GM21381 (cell line): ENCODE results near the gene RIN3.

Experiments used
- ATAC-seq: cut with Tn5 transposase; IDR thresholded peaks from one replicate; pipeline ENCODE4 v1.9.1; 2021; ENCODE audit warnings: mild to moderate bottlenecking, moderate library complexity; ENCODE audit not compliant: unreplicated experiment

RIN3 gene

DNA sequence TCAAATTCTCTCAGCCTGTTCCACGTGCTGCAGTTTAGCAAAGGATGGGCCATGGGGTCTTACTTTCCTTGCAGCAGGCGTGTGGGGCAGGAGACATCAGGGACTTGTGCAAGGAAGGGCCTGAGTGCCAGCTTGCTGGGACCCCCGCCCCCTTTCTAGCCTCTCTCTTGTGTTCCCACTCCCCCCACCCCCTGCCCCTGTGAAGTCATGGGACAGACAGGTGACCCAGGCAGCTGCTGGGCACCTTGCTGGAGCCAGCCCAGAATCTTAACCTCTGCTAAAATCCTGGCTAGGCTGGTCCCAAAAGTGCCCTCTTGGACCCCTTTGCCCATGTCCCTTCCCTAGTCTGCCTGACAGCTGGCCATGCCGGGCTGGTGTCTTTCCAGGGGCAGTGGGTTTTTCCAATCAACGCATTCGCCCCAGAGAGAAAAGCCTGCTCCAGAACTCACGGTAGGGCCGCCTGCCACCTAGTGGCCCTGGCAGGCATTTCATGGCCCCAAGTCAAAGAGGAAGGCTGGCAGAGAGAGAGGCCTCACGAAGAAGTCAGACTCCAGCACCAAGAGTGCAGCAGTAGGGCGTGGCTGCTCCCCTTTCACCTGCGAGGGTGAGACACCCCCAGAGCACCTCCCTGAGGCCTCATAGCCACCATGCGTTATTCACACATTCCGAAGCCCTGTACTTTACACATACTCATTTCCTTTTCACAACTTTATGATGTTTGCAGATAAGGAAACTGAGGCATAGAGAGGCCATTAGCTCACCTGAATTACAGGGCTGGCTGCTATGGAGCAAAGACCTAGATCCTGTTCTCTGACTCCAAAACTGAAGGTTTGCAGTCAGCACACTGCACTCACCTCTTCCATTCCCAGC is 167.4 kb downstream of the RIN3 start:
- ATAC-seq, result no peak

GRCh38 chr14:92683041-92683440 is 169.5 kb downstream of the RIN3 start:
- no peak for ATAC-seq

- ATAC-seq, result no peak
Measured at GRCh38 chr14:92684801-92685560, 171.4 kb downstream of the RIN3 start.

DNA sequence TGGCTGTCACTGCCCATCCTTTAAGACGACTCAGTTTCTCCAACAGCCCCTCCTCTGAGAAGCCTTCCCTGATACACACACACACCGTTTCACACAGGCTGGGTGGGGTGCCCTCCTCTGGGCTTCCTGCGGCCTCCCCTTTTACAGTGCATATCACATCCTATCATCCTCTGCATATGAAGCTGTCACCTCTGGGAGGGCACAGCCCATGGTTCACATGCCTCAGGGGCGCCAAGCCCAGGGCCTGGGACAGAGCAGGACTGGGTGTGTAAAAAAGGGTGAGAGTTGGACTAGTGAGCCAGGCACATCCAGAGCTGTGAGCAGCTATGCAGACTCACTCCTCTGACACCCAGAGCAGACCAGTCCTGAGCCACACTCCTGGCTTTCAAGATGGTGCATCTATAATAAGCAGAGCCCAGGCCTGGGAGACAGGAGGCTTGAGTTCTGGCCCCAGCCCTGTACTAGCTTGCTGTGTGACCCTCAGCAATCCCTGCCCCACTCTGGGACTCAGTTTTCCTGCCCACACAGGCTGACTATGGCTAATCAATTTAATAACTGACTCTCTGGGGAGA is 172.3 kb downstream of the RIN3 start:
- no peak for ATAC-seq

DNA sequence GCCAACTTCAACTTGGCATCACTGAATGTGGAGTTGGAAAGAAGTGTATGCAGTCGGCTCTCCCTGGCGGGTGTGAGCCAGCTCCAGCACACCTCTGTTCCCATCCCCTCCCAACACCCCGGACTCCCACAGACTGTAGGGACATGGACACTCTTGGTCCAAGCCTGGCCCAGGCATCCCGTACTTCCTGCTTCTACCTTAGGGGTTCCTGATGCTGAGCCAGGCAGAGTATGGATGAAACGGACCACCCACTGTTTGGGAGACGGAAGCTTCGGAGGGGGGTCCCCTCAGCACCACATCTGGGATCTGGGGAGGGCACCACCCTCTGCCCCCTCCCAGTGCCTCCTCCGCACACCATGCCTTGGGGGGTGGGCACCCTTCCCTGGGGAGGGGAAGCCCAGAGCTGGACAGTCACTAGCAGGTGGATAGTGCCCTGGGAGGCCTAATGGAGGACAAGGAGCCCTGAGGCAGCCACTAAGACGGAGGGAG is 172.9 kb downstream of the RIN3 start:
- no peak for ATAC-seq

- no peak for ATAC-seq
Measured at GRCh38 chr14:92686900-92687427, 173.4 kb downstream of the RIN3 start.

- ATAC-seq, result no peak
Measured at GRCh38 chr14:92687681-92688433, 174.3 kb downstream of the RIN3 start.

DNA sequence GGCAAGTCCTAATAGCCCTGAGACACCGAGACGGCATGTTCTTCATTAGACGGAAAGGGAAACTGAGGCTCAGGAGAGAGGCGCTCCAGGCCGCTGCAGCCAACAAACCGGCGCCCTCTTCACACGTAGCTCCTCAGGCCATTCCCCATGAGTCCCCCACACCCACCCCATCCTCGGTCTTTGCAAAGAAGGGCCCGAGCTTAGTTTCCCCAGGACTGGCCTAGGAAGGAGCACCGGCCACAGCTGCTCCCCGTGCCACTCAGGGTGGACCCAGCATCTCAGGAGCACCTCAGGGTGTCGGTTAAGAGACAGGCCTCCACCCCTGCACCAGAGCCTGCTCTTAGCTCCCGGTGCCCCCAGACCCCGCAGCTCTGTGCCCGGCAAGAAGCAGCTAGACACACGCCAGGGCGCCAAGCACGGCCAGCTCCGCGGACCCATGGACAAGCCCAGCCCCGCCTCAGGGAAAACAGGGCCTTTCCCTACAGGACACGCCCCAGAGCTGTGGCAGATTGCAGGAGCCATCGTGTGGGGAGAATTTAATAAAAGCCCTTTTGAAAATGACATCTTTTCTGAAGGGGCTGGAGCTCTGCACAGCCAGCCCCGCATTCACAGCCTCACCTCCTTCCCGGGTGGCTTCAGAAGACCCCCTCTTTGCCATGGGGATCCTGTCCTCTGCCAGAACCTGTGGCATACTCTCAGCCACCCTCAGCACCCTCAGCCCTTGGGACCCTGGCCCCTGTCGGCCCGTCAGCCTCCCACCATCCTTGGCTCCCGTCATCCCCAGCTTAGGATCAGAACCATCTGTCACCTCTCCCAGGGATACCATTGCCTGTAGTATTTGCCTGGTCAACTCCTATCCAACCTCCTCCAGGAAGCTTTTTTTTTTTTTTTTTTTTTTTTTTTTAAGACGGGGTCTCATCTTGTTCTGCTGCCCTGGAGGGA is 175.1 kb downstream of the RIN3 start:
- no peak for ATAC-seq

GRCh38 chr14:92690171-92691011 is 176.8 kb downstream of the RIN3 start:
- no peak for ATAC-seq

DNA sequence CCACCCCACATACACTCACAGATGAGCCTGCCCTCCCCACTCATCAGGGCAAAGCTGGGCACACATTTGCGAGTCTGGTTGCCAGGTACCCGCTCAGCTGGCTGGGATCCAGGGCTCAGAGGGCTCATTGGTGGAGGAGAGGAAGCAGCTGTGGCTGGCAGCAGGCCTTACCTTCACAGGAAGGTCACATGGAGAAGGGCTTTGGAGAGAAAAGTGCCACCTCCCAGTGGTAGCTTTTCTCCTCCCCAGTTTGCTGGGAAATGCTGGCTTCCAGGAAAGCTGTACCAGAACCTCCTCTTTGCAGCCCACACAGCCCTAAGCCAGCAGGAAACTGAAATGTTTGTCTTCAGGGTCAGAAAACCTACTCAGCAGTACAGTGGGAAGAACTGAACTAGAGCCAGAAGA is 179.2 kb downstream of the RIN3 start:
- no peak for ATAC-seq

DNA sequence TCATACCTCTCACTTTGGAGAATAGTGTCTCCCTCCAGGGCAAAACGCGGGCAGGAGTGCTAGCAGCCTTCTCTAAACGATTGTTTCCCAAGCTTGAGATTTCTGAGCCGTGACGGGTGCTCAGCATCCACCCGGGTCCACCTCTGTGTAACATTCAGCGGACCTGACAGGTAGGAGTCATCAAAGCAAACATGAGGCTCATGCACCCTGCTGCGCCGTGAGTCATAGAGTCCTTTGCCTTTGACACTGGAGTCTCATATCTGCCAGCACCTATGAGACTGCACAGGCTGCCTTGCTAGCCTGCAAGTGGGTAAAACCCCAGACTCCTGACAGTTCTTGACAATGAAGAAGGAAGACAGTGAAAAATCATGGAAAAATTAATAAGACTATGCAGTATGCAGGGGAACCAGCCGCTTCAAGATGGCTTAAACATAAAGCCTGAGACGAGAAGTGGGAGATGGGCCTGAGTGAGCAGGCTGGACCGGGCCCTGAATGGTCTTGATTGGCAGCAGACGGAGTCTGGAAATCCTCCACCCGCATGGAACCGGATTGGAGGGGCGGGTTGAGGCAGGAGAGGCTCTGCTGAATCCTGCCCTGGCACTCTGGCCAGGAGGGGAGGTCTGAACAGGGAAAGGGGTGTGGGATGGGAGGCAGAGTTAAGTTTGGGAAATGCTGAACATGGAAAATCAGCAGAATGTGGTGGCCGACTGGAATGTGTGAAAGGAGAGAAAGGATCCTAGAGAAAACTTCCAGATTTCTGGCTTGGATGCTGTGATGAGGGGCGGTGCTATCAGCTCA is 180.6 kb downstream of the RIN3 start:
- no peak for ATAC-seq

DNA sequence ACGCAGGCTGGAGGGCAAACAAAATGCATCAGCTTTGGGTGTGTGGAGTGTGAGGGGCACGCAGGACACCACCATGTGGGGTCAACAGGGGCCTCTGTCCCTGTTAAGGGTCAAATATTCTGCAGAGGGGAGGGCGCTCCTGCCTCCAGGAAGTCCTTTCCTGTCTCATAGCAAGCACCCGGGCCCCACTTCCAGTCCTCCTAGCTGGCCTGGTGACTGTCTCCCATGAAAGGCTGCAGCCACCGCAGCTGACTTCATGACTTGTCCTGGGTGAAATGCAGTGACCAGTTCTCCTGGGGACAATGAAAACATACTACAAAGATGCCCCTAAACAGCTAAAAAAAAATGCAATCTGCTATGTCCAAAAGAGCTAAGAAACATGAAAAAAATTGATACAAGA is 181.2 kb downstream of the RIN3 start:
- no peak for ATAC-seq

- ATAC-seq, result no peak
Measured at GRCh38 chr14:92695562-92695961, 182.0 kb downstream of the RIN3 start.

DNA sequence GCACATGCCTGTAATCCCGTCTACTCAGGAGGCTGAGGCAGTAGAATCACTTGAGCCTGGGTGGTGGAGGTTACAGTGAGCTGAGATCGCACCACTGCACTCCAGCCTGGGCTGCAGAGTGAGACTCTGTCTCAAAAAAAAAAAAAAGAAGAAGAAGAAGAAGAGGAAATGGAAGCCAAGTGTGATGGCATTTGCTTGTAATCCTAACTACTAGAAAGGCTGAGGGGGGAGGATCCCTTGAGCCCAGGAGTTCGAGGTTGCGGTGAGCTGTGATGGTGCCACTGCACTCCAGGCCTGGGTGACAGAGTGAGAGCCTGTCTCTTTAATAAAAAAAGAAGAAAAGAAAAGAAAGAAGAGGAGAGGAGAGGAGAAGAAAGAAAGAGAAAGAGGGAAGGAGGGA is 182.8 kb downstream of the RIN3 start:
- no peak for ATAC-seq

- ATAC-seq, result no peak
Measured at GRCh38 chr14:92698393-92698792, 184.8 kb downstream of the RIN3 start.

- no peak for ATAC-seq
Measured at GRCh38 chr14:92701826-92702225, 188.2 kb downstream of the RIN3 start.

GRCh38 chr14:92702441-92702918 is 188.9 kb downstream of the RIN3 start:
- ATAC-seq, result no peak

DNA sequence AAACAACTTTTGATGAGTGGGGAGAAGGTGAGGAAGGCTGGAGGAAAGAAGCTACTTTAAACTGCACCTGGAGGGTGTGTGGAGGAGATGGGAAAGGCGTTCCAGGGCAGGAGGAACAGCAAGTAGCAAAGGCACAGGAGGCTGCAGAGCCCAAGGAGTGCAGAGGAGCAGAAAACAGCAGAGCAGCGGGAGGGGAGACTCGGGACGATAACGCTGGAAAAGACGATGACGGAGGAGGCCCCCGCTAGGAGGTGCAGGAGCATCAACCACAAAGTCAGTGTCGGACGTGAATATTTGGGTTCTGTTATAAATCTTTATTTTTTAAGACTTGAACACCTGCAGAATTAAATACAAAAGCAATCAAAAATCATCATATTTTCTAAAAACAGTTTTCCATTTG is 189.9 kb downstream of the RIN3 start:
- ATAC-seq, result no peak
